Testis (tissue), 2 donors: ENCODE data around the gene ZNF689.

Source experiments
- CTCF ChIP-seq, 3 experiments: fragments of 450-650 bp in 2 of 3; fragments of 200-600 bp in 1 of 3; sonication (generic) in 1 of 3; IDR thresholded peaks; one replicate each; pipeline ENCODE4 v1.5.1; 2016 to 2019; ENCODE audit warnings: antibody characterized with exemption in 3 of 3, mild to moderate bottlenecking in 2 of 3, moderate library complexity in 1 of 3
- POLR2A ChIP-seq: fragments of 450-650 bp; IDR thresholded peaks from one replicate; pipeline ENCODE4 v1.6.1; 2017; ENCODE audit warnings: antibody characterized with exemption, mild to moderate bottlenecking, moderate library complexity

DNA sequence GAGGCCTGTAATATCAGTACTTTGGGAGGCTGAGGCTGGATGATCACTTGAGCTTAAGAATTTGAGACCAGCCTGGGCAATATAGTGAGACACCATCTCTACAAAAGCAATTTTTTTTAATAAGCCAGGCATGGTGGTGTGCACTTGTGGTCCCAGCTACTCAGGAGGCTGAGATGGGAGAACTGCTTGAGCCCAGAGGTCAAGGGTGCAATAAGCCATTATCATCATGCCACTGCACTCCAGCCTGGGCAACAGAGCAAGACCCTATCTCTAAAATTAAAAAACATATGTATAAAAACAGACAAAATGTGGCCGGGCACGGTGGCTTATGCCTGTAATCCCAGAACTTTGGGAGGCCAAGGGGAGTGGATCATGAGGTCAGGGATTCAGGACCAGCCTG is 21.5 kb downstream of the ZNF689 start:
- TF ChIP-seq CTCF (IDR thresholded peaks at IDR 0.05) (no peak), POLR2A (no peak)
